ENCODE data around the gene CTBP2.

The CTBP2 gene

DNA sequence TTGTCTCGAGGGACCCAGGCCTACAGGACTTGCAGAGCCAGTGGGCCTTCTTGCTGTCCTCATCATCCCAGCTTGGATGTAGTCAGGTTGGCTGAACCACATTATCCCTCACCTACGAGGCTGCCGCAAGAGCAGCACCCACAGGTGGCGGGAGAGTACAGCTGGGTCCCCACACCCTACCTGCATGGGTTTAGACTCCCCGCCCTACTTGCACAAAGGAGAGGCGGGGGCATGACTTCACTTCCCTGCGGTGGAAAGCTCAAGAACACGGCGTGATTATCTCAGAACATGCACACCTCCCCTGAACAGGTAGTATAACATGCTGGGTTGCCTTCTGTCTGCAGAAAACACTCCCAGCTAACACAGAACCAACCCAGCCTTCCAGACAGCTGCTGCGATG is 57.5 kb downstream of the CTBP2 start:
- DNase-seq: no peak

DNA sequence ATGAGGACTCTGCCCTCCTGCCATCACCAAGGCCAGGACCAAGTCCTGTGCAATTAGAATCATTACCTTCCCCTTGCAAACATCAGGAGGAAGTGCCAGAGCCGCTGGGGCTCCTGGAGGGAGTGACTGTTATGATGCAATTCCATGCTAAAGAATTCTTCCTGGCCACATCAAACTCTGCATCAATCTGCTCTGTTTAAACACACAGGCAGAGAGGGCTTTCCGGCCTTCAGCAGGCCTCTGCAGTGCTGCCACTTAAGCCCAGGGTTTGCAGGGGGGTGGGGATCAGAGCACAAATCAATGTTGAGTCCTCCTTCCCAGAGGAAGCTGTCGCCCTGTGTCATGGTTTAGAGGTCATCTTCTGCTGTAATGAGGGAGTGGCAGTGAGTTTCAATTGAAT is 58.1 kb downstream of the CTBP2 start:
- no peak for DNase-seq

GRCh38 chr10:125101581-125101980 is 58.8 kb downstream of the CTBP2 start:
- no peak for DNase-seq

DNA sequence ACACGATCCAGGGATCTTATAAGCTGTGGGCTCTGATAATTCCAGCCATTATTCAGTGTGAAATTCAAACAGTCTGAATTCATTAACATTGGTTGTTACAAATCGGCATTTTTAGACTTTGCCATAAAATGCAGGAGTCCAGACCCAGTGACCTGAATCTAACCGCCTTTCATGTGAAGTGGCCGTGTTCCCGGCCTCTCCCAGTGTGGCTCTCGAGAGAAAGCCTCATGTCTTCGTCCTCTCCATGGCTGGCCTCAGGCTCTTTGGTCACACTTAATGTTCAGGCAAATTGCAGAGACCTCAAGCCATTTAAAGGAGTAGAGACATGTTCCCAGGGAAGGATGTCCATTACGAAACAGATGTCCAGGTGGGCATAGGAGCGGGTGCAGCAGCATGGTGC is 59.3 kb downstream of the CTBP2 start:
- DNase-seq: no peak

GRCh38 chr10:125097409-125098070 is 62.8 kb downstream of the CTBP2 start:
- no peak for DNase-seq

DNA sequence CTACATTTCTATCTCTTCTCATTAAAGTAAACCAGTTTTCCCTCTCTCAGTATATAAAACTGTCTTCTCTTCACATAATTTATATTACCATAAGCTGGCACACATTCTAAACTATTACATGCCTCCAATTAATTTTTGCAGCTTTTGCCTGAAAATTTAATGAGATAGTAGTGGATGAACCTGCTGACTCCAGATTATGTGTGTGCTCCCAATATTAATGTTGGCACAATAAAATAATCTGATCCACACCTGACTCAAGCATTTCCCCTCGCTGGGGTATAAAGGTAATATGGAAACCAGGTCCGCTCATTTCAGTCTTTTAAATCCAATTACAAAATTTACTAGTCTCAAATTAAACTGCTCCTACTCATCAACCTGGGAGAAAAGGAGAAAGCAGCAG is 63.4 kb downstream of the CTBP2 start:
- DNase-seq: no peak

DNA sequence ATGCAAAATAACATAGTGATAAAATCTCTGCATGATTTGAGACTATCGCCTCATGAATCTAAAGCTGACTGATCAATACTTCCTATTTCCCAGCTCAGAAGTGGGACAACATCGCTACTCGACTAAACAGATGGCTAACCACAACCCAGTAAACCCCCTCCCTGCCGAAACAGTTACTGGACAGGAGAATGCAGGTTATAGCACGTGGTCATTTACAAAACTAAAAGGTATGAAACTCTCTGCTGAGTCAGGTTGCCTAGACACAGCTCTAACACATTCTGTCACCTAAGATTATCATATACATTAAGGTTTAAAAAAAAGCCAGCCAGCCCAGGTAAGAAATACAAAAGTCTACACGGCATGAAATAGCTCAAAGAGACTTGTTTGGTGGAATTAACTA is 64.0 kb downstream of the CTBP2 start:
- no peak for DNase-seq

- DNase-seq: no peak
Observed at GRCh38 chr10:125095776-125096175, 64.6 kb downstream of the CTBP2 start.

- no peak for DNase-seq
Observed at GRCh38 chr10:125095228-125095627, 65.1 kb downstream of the CTBP2 start.

DNA sequence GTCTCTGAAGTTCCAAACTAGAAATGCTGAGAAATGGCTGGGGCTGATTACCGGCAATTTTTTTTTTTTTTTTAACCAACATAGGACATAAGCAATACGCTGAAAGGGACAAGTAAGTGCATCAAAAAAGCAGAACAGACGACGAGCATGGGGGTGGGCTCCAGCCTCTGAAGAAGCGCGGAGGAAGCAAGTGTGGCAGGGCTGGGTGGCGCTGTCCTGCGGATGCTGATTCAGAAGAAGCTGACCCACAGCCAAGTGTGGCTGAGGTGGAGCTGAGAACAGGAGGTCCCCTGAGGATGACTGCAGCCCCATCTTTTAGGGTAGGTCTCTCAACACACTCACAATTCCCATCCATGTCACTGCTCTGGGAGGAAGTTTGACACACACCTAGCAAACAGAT is 65.6 kb downstream of the CTBP2 start:
- no peak for DNase-seq

GRCh38 chr10:125093974-125094705 is 66.2 kb downstream of the CTBP2 start:
- no peak for DNase-seq

- no peak for DNase-seq
Observed at GRCh38 chr10:125093199-125093973, 67.0 kb downstream of the CTBP2 start.

- DNase-seq: no peak
Observed at GRCh38 chr10:125092564-125093031, 67.8 kb downstream of the CTBP2 start.

GRCh38 chr10:125091891-125092290 is 68.5 kb downstream of the CTBP2 start:
- DNase-seq: no peak

DNA sequence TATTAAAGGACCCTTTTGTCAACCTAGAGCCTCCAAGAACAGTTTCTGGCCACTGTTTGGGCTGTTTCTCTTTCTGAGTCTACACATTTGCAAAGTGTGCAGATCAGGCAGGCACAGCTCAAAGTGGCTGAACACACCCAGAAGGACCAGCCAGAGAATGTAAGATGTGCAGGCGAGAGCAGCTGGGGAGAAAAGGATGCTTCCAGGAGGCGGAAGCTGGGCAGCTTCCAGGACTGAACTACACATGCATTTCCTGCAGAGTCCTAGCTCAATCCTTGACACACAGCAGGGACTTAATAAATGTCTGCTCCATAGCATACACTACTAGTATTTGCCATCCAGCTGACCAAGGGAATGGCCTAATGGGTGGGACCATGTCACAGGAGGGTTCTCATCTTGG is 70.9 kb downstream of the CTBP2 start:
- no peak for DNase-seq

GRCh38 chr10:125087897-125088215 is 72.5 kb downstream of the CTBP2 start:
- DNase-seq: no peak

DNA sequence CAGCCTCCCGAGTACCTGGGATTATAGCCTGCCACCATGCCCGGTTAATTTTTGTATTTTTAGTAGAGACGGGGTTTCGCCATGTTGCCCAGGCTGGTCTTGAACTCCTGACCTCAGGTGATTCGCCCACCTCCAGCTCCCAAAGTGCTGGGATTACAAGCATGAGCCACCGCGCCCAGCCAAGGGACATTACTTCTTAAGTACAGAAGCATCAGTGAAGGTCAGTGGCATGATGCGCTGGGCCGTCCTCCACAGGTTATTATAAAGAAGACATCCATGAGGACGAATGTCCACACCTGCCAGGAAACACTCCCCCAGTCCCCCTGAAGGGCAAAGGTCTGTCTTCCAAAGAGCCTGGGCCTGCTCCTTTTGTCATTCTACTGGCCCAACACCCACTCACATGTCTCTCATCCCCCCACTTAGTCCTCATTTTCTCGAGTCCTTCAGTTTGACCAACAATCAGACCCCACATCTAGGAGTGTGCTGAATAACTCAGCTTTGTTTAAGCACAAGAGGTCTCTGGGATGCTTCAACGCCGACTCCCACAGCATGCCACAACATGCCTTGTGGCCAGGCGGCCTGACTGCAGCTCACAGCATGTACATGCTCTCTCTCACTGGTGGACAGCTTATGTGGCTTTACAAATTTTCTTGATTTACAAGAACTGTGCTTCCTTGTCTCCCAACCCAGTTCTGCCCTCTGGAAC is 73.0 kb downstream of the CTBP2 start:
- DNase-seq: no peak

DNA sequence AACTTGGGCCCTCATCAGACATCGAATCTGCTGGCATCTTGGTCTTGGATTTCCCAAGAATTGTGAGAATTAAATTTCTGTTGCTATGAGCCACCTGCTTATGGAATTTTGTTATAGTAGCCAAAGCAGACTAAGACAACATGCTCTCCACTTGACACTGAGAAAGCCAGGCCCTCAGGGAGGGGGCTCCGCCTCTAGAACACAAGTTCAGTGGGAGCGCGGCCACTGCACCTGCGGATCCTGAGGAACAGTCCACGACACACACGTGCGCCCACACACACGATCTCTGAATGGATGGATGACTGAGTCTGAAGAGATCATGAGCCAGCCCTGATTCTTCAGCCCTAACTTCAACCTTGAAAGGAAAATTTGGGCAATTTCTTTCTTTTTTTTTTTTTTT is 73.7 kb downstream of the CTBP2 start:
- DNase-seq: no peak

DNA sequence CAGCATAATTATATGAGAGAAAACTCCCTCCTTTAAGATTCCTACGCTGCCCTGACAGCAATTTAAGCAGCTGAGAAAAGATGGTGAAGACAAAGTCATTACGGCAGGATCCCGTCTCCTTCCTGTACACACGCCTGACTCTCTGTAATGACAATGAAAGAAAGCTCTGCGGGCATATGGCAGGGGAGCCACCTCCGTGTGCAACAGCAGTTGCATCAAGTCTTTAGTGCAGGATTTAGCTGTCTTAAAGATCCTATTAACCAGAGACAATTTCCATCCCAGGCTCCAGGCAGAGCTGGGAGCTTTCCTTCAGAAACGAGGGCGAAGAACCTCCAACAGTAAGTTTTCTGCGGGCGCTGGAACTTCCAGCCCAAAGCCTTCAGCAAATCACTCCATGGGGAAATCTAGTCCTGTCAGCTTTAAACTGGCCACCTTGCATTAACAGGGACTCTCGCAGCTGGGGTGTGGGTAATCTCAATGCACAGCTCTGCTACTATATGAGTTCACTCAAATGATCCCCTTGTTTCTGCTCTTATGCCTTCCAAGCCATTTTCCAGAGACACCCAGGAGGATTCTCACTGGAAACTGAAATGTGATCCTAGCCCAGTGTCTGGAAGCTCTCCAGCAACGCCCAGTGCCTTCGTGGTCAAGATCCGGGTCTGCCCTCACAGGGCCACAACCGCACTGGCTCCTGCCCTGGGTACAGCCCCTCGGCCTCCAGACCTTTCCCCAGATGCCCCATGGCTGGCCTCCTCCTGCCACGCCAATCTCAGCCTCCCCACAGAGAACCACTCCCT is 74.9 kb downstream of the CTBP2 start:
- no peak for DNase-seq

GRCh38 chr10:125084614-125085257 is 75.6 kb downstream of the CTBP2 start:
- no peak for DNase-seq

GRCh38 chr10:125084191-125084613 is 76.2 kb downstream of the CTBP2 start:
- DNase-seq: no peak

GRCh38 chr10:125083576-125083920 is 76.8 kb downstream of the CTBP2 start:
- DNase-seq: no peak
